ENCODE measurements around the gene CDCA3.
"Not testable (repeated sequence)": the region's sequence is repeated elsewhere in the genome, so short reads cannot be mapped to it uniquely, and the experiment has no call there.

The CDCA3 gene

DNA sequence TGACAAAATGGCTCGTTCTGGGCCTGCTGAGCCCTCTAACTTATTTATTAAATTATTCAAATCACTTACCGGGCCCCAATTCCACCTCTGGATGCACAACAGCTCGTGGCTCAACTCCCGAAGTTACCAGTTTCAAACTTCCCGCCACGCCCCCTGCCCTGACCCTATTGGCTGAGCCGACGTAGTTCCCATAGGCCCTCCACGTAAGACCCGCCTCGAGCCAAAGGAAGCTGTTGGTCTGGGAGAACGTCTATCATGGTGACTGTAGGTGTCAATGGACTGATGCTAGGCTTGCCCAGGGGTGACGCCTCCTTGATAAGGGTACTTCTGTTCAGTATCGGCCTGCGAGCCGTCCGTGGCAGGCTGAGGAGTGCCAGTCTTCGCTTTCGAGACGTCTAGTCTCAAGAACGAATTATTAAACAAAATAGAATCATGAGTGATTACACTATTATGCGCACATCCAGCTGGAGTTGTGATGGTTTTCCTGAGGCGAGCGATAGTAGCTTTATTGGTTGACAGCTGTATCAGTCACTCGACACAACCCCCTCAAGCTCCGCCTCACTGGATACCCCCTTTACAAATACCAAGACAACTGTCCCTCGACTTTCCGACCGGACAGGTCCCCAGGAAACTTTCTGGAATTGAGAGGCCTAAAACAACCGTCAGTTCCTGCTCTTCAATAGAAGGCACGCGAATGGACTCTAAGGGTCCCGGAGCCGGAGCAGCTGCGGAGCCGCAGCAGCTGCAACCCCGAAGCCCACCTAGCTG, at the start of gene CDCA3:
Gene CDCA3, minus strand, starts transcription at position 134 of the 768 bp plus-strand sequence. CDS start 334 bp downstream, outside the sequence.
- peak; percentile 95 for DNase-seq
- peak within 1 kb of the TSS; percentile 89 for H3K4me3 Mint-ChIP-seq
- peaks cover 36% of the 10 kb centered on the region for H3K36me3 Mint-ChIP-seq (ENCODE audit: low read depth)
- H3K27ac Mint-ChIP-seq = peak within 1 kb of the TSS; percentile 96
- peak; percentile 63 for ATAC-seq
- H3K4me1 Mint-ChIP-seq = peaks cover 42% of the 10 kb centered on the region
- H3K27me3 Mint-ChIP-seq = no peaks in the 10 kb centered on the region
- no peaks in the 10 kb centered on the region for H3K9me3 Mint-ChIP-seq

DNA sequence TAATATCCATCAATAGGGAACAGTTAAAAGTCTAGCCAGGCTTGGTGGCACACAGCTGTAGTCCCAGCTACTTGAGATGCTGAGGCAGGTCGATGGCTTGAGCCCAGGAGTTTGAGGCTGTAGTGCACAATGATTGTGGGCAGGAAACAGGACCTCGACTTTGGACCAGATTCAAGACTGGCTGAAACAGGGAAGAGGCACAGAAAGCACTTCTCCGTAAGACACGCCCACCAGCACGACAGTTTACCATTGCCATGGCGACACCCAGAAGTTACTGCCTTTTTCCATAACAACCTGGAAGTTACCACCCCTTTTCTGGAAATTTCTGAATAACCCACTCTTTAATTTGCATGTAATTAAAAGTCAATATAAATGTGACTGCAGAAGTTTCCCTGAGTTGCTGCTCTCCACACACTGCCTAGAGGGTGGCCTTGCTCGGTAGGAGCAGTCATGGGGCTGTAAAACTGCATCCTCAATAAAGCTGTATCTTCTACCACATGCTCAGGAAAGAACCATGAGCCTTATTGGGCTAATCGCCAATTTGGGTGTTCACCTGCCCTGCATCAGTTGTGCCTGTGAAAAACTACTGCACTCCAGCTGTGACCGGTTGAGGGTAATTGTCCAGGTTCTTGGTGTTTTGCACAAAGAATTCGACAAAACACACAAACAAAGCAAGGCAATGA, 48.9 kb upstream of the CDCA3 start:
- Mint-ChIP-seq H3K4me1 (peaks cover 12% of the 10 kb centered on the region), H3K9me3 (no peaks in the 10 kb centered on the region), H3K4me3 (no peak overlapping the region), H3K36me3 (ENCODE audit: low read depth) (no peaks in the 10 kb centered on the region), H3K27ac (no peak overlapping the region), H3K27me3 (no peaks in the 10 kb centered on the region)
- ATAC-seq (no peak), DNase-seq (peak; percentile 33)

DNA sequence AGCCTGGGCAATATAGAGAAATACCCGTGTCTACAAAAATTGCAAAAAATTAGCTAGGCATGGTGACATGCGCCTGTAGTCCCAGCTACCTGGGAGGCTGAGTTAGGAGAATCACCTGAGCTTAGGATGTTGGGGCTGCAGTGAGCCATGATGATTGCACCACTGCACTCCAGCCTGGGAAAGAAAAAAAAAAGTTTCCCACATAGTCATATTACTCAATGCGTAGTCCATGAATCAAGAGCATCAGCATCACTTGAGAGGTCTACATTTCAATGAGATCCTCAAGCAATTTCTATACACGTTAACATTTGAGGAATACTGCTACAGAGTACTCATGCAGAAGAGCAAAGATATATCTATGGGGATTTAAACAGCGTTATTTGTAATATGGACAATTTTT, 48.3 kb upstream of the CDCA3 start:
- Mint-ChIP-seq H3K36me3 (ENCODE audit: low read depth) (no peaks in the 10 kb centered on the region), H3K9me3 (no peaks in the 10 kb centered on the region), H3K4me1 (peaks cover 12% of the 10 kb centered on the region), H3K4me3 (no peak overlapping the region), H3K27me3 (no peaks in the 10 kb centered on the region), H3K27ac (no peak overlapping the region)
- ATAC-seq = no peak
- no peak for DNase-seq

DNA sequence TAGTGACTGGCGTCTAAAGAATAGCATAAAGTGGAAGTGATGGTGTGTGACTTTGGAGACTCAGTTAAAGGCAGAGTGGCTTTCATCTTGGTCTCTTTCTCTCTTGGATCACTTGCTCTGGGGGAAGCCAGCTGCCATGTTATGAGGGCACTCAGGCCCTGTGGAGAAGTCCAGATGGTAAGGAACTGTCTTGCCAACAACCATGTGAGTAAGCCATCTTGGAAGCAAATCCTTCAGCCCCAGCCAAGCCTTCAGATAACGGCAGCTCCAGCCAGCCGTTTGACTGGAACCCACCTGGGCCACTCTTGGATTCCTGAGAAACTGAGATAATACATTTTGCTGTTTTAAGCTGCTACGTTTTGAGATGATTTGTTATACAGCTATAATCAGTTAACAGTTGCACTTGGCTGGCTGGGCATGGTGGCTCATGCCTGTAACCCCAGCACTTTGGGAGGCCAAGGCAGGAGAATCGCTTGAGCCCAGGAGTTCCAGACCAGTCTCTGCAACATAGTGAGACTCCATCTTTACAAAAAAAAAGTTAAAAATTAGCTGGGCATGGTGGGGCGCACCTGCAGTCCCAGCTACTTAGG, 45.9 kb upstream of the CDCA3 start:
- no peak for DNase-seq
- no peak overlapping the region for H3K27ac Mint-ChIP-seq
- H3K27me3 Mint-ChIP-seq = no peaks in the 10 kb centered on the region
- H3K4me3 Mint-ChIP-seq = no peak overlapping the region
- H3K9me3 Mint-ChIP-seq = no peaks in the 10 kb centered on the region
- no peak for ATAC-seq
- H3K4me1 Mint-ChIP-seq = peaks cover 12% of the 10 kb centered on the region
- no peaks in the 10 kb centered on the region for H3K36me3 Mint-ChIP-seq (ENCODE audit: low read depth)

DNA sequence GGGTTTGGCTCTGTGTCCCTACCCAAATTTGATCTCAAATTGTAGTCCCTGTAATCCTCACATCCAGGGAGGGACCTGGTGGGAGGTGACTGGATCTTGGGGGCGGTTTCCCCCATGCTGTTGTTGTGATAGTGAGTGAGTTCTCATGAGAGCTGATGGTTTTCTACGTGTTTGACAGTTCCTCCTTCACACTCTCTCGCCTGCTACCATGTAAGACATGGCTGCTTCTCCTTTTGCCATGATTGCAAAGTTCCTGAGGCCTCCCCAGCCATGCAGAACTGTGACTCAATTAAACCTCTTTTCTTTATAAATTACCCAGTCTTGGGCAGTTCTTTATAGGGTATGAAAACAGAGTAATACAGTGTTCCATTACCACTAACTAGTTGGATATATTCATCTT, 43.2 kb upstream of the CDCA3 start:
- Mint-ChIP-seq H3K4me1 (peaks cover 19% of the 10 kb centered on the region), H3K27ac (no peak overlapping the region), H3K36me3 (ENCODE audit: low read depth) (no peaks in the 10 kb centered on the region), H3K9me3 (no peaks in the 10 kb centered on the region), H3K4me3 (no peak overlapping the region), H3K27me3 (no peaks in the 10 kb centered on the region)
- ATAC-seq (no peak), DNase-seq (no peak)

DNA sequence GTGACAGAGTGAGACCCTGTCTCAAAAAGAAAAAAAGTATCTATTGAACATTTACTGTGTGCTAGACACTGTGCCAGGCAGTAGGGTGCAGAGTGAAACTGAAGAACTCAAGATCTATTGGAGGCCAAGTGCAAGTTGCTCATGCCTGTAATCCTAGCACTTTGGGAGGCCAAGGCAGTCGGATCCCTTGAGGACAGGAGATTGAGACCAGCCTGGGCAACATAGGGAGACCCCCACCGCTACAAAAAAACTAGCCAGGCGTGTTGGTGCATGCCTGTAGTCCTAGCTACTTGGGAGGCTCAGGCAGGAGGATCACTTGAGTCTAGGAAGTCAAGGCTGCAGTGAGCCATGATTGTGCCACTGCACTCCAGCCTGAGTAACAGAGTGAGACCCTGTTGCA, 41.6 kb upstream of the CDCA3 start:
- peak overlapping the region; percentile 82 for H3K4me3 Mint-ChIP-seq
- H3K27ac Mint-ChIP-seq; H3K9me3 Mint-ChIP-seq; H3K36me3 Mint-ChIP-seq (ENCODE audit: low read depth); DNase-seq; ATAC-seq; H3K27me3 Mint-ChIP-seq: not testable (repeated sequence)
- peaks cover 19% of the 10 kb centered on the region for H3K4me1 Mint-ChIP-seq

DNA sequence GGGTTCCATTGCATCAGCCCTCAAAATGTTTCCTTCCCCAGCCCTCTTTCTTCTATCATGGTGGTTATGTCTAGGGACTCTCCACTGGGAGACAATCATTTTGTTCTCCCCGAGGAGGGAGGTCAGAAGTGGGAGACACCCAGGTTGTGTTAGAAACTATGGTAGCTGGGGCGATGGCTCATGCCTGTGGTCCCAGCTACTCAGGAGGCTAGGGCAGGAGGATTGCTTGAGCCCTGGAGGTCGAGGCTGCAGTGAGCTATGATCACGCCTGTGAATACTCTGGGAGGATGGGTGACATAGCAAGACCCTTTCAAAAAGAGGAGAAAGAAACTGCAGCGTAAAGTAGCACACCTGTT, 40.5 kb upstream of the CDCA3 start:
- no peaks in the 10 kb centered on the region for H3K27me3 Mint-ChIP-seq
- H3K36me3 Mint-ChIP-seq (ENCODE audit: low read depth) = no peaks in the 10 kb centered on the region
- peak; percentile 15 for ATAC-seq
- peak overlapping the region; percentile 89 for H3K27ac Mint-ChIP-seq
- H3K4me1 Mint-ChIP-seq = peaks cover 19% of the 10 kb centered on the region
- H3K9me3 Mint-ChIP-seq = no peaks in the 10 kb centered on the region
- peak overlapping the region; percentile 82 for H3K4me3 Mint-ChIP-seq
- peak; percentile 32 for DNase-seq

DNA sequence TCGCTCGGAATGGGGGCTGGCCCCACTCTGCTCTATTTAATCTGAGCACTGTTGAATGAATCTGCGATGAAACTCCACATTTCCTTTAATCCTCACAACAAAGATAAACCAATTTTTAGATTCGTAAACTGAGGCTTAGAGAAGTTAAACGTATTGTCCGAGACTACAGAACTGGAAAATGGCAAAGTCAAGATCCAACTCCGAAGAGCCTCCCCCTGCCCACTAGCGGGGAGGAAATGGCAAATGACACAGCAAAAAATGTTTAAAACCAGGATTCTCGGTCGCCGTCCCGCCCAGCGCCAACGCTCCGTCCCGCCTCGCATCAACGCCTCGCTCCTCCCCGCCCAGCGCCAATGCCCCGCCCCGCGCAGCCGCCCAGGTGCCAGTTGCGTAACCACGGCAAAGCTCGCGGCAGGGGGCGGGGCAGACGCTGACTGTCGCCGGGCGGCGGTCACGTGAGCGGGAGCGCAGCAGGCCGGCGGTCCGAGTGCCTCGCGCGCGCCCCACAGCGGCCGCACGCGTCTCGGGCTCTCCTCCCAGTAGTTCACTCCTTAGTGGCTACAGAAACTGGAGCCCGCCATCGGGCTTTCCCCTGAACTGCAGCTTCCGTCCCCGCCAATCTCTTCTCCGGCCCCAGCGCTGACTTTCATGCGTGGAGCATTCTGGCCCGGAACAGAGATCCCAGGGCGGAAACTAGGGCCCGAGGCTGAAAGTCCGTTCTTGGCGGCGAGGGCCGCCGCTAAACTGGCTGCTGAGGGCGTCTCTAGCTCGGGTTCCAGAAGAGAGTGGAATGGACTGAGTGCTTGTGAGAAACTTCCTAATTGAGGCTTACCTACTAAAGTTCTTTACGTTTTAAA, 39.9 kb upstream of the CDCA3 start:
- Mint-ChIP-seq H3K36me3 (ENCODE audit: low read depth) (no peaks in the 10 kb centered on the region), H3K9me3 (no peaks in the 10 kb centered on the region), H3K4me3 (peak overlapping the region; percentile 82), H3K4me1 (peaks cover 19% of the 10 kb centered on the region), H3K27me3 (no peaks in the 10 kb centered on the region), H3K27ac (peak overlapping the region; percentile 95)
- peak; percentile 100 for DNase-seq
- ATAC-seq = peak; percentile 98

DNA sequence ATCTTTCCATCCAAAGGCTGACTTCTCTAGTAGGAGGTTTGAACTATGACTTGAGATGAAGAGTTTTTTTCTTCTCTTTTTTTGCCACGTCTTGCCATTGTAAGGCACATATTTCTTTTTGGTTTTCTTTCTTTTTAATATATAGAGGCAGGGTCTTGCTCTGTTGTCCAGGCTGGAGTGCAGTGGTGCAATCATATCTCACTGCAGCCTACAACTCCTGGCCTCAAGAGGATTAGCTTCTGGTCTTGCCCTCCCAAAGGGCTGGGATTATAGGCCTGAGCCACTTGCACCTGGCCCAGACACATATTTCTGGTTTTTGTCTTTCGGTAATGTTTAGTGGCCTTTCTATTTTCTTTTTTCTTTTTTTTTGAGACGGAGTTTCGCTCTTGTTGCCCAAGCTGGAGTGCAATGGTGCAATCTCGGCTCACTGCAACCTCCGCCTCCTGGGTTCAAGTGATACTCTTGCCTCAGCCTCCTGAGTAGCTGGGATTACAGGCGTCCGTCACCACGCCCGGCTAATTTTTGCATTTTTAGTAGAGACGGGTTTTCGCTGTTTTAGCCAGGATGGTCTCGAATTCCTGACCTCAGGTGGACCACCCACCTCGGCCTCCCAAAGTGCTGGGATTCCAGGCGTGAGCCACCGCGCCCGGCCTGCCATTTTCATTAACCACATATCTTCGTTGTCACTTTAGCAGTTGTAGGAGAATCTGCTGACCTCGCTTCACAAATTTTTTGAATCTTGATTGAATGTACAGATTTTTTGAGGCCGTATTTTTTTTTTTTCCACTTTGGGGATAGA, 38.9 kb upstream of the CDCA3 start:
- peaks cover 19% of the 10 kb centered on the region for H3K4me1 Mint-ChIP-seq
- ATAC-seq; H3K27me3 Mint-ChIP-seq; H3K9me3 Mint-ChIP-seq; H3K36me3 Mint-ChIP-seq (ENCODE audit: low read depth); DNase-seq: not testable (repeated sequence)
- H3K4me3 Mint-ChIP-seq = peak overlapping the region; percentile 82
- H3K27ac Mint-ChIP-seq = peak overlapping the region; percentile 95

DNA sequence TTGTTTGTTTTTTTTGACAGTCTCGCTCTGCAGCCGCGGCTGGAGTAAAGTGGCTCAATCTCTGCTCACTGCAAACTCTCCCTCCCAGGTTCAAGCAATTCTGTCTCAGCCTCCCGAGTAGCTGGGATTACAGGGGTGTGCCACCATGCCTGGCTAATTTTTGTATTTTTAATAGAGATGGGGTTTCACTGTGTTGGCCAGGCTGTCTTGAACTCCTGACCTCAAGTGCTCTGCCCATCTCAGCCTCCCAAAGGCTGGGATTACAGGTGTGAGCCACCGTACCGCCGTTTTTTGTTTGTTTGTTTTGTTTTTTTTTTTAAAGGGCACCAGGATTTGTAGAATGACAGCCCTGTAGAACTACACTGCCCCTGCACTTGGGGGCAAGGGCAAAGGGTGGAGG, 37.7 kb upstream of the CDCA3 start:
- ATAC-seq; H3K36me3 Mint-ChIP-seq (ENCODE audit: low read depth); H3K9me3 Mint-ChIP-seq; H3K4me3 Mint-ChIP-seq; DNase-seq; H3K27me3 Mint-ChIP-seq; H3K27ac Mint-ChIP-seq: not testable (repeated sequence)
- peaks cover 19% of the 10 kb centered on the region for H3K4me1 Mint-ChIP-seq

DNA sequence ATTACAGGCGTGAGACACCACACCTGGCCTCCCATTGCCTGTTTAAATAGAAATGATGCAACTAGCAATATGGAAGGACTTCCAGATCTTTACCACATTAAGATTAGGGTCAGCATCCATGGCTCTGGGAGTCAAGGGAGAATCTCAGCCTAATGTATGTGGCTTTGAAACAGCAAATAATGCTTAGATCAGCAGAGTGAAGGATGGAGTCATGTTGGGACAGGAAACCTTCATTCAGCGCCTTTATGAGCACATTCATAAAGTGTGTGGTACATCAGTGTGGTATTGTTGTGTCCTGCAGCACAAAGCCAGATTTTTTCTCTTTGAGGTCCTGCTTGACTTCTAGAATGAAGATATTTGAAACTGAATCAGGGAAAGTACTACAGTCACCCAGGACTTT, 37.3 kb upstream of the CDCA3 start:
- H3K4me1 Mint-ChIP-seq = peaks cover 19% of the 10 kb centered on the region
- H3K36me3 Mint-ChIP-seq (ENCODE audit: low read depth) = peaks cover 7% of the 10 kb centered on the region
- H3K27ac Mint-ChIP-seq = no peak overlapping the region
- DNase-seq (no peak), ATAC-seq (no peak)
- no peaks in the 10 kb centered on the region for H3K27me3 Mint-ChIP-seq
- no peak overlapping the region for H3K4me3 Mint-ChIP-seq
- H3K9me3 Mint-ChIP-seq = no peaks in the 10 kb centered on the region

DNA sequence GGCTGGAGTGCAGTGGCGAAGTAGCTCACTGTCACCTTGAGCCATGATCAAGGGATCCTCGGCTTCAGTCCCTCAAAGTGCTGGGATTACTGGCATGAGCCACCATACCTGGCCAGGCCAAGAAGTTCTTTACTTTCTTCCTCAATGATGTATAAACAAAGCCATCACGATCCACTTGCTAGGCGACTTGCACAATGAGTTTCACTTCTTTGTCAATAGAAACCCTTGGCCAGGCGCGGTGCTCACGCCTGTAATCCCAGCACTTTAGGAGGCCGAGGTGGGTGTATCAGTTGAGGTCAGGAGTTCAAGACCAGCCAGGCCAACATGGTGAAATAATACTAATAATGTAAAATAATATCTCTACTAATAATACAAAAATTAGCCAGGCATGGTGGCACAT, 36.4 kb upstream of the CDCA3 start:
- H3K4me3 Mint-ChIP-seq = no peak overlapping the region

DNA sequence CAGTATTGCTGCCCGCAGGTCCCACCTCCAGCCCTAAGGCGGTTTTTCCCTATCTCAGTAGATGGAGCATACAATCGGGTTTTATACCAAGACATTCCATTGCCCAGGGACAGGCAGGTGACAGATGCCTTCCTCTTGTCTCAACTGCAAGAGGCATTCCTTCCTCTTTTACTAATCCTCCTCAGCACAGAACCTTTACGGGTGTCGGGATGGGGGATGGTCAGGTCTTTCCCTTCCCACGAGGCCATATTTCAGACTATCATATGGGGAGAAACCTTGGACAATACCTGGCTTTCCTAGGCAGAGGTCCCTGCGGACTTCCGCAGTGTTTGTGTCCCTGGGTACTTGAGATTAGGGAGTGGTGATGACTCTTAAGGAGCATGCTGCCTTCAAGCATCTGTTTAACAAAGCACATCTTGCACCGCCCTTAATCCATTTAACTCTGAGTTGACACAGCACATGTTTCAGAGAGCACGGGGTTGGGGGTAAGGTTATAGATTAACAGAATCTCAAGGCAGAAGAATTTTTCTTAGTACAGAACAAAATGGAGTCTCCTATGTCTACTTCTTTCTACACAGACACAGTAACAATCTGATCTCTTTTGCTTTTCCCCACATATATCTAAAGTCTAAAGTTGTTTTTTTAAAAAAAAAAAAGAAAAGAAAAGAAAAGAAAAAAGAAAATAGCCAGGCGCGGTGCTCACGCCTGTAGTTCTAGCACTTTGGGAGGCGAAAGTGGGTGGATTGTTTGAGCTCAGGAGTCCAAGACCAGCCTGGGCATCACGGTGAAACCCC, 35.3 kb upstream of the CDCA3 start:
- H3K27me3 Mint-ChIP-seq; H3K9me3 Mint-ChIP-seq; H3K27ac Mint-ChIP-seq; DNase-seq; H3K36me3 Mint-ChIP-seq (ENCODE audit: low read depth); ATAC-seq; H3K4me3 Mint-ChIP-seq: not testable (repeated sequence)
- peaks cover 13% of the 10 kb centered on the region for H3K4me1 Mint-ChIP-seq

More for the DNA sequence above, 36.4 kb upstream of the CDCA3 start:
- ATAC-seq (no peak), DNase-seq (no peak)
- Mint-ChIP-seq H3K27ac (no peak overlapping the region), H3K4me1 (peaks cover 19% of the 10 kb centered on the region), H3K36me3 (ENCODE audit: low read depth) (peaks cover 7% of the 10 kb centered on the region), H3K27me3 (no peaks in the 10 kb centered on the region), H3K9me3 (no peaks in the 10 kb centered on the region)
